ENCODE measurements around the gene BCDIN3D. TPM values are rescaled to one million over a fixed set of nuclear protein-coding genes. Genes with fewer than 3 reads are reported as not detected.
A peak's percentile ranks its signal among the peaks of the same experiment; 100 is the strongest.

Gene BCDIN3D
- total and polyA plus RNA-seq, 9 of the 15 experiments (the other 6 are each of a cell fraction or from before 2014, with no cell fraction given) = 3.7 to 6.9 (median 5.6) TPM

- TF ChIP-seq ZMIZ1 (IDR thresholded peaks at IDR 0.05; ENCODE audit: low read depth in 2 of 2, low read length in 2 of 2) = no peak
- TF ChIP-seq CREM (IDR thresholded peaks at IDR 0.05; ENCODE audit: low read depth) = peak; percentile 52
- no peak for TF ChIP-seq ARID1B (IDR thresholded peaks at IDR 0.05)
- TF ChIP-seq EHMT2 (IDR thresholded peaks at IDR 0.05) = no peak
- TF ChIP-seq TCF7L2 (IDR thresholded peaks at IDR 0.05; ENCODE audit: low read depth, low read length) = no peak
- TF ChIP-seq POLR3A (IDR thresholded peaks at IDR 0.05; ENCODE audit: borderline replicate concordance, extremely low read depth, insufficient read depth, insufficient read length) = no peak
- no peak for TF ChIP-seq U2AF2 (optimal IDR thresholded peaks at IDR 0.05; ENCODE audit: low read depth, low read length)
- no peak for TF ChIP-seq ZNF717 (CRISPR knock-in tag; IDR thresholded peaks at IDR 0.05)
- TF ChIP-seq SIN3B (IDR thresholded peaks at IDR 0.05; ENCODE audit: low read depth) = no peak
- TF ChIP-seq ZNF444 (CRISPR knock-in tag; IDR thresholded peaks at IDR 0.05) = no peak
- TF ChIP-seq SMARCC2 (IDR thresholded peaks at IDR 0.05; ENCODE audit: low read depth) = no peak
- no peak for TF ChIP-seq ILF3 (IDR thresholded peaks at IDR 0.05; ENCODE audit: borderline replicate concordance)
- TF ChIP-seq KDM2B (CRISPR knock-in tag; IDR thresholded peaks at IDR 0.05) = no peak
- TF ChIP-seq ZNF518B (CRISPR knock-in tag; IDR thresholded peaks at IDR 0.05) = no peak
- no peak for TF ChIP-seq WHSC1 (IDR thresholded peaks at IDR 0.05; ENCODE audit: low read length)
- no peak for TF ChIP-seq SAFB2 (IDR thresholded peaks at IDR 0.05; ENCODE audit: borderline replicate concordance, low read depth, low read length, severe bottlenecking)
- TF ChIP-seq ZNF740 (CRISPR knock-in tag; IDR thresholded peaks at IDR 0.05) = peak; percentile 79
- TF ChIP-seq ZNF740 (tag; IDR thresholded peaks at IDR 0.05) = peak in 1 of 2 experiments; percentile 88; a peak in 2 of 4 replicates
- TF ChIP-seq BRD9 (IDR thresholded peaks at IDR 0.05; ENCODE audit: low read depth, partially characterized antibody) = no peak
- TF ChIP-seq CCNT2 (IDR thresholded peaks at IDR 0.05; ENCODE audit: borderline replicate concordance, extremely low read depth, insufficient read length, low read depth, low read length) = no peak
These were observed 14.5 kb downstream of the BCDIN3D start, which contains the start of gene NCKAP5L (continued) for GRCh38 chr12:49828133-49829091.
